HG03342 (cell line): ENCODE data around the gene SLC27A2.
A peak's percentile ranks its signal among the peaks of the same experiment; 100 is the strongest.
"Not testable (repeated sequence)": the region's sequence is repeated elsewhere in the genome, so short reads cannot be mapped to it uniquely, and the experiment has no call there.

Source experiments
- ATAC-seq: cut with Tn5 transposase; IDR thresholded peaks from one replicate; pipeline ENCODE4 v1.9.1; 2021; ENCODE audit warnings: mild to moderate bottlenecking, moderate library complexity; ENCODE audit not compliant: unreplicated experiment

Gene SLC27A2

DNA sequence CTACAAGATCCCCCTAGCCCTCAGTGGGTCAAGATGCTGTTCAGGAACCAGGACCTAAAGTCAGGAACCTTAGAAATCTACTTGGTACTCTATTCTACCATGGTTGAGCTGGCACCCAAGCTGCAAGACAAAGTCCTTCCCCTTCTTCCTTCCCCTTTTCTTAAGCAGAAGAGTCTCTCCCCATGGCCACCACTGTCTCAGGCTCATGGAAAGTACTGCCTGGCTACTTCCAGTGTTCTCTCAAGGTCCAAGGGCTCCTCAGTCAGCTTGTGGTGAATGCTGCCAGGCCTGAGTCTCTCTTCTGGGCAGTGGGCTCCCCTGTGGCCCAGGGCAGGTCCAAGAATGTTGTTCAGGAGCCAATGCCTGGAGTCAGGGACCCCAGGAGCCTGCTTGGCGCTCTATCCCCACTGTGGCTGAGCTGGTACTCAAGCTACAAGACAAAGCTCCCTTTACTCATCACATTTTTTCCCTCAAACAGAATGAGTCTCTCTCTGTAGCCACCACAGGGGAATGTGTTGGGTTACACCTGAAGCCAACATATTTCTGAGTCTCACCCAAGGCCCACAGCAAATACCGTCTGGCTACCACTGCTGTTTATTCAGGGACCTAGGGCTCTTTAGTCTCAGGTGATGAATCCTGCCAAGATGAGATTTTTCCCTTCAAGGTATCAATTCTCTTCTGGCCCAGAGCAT lies 18.1 kb upstream of the SLC27A2 start:
- no peak for ATAC-seq

DNA sequence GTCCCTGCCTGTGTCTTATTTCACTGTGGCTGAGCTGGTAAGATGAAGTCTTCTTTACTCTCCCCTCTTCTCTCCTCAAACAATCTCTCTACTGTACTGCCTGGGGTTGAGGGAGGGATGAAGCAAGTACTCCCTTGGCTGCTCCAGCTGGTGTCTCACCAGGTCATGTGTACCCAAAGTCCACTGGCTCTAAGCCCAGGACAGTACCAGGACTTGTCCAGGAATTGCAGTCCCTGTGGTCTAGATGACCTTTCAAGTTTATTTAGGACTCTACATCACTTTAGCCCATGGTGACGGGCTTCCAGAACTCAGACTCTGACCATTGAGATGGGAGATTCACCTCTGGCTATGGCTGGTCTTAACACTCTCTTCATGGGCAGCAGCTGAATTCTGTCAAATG lies 17.5 kb upstream of the SLC27A2 start:
- no peak for ATAC-seq

GRCh38 chr15:50166216-50166615 lies 15.8 kb upstream of the SLC27A2 start:
- no peak for ATAC-seq

- ATAC-seq: no peak
These were observed 14.9 kb upstream of the SLC27A2 start for GRCh38 chr15:50167110-50167509.

DNA sequence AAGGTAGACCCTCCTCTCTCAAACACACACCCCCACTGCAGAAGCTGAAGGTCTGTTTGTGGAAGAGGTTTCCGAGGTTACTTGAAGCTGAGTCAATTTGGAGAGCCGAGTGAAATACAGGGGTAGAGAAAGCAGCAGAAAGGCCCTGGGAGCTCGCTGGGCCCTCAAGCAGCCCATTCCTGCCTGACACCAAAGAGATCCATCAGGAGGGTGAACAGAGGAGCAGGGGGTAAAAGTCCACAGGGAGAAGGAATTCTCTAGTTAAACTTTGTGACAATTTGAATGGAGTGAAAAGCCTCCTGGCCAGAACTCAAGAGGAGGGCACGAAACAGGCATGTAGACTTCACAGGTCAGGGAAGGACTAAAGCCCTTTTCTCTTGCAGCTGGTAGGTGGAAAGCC lies 13.6 kb upstream of the SLC27A2 start:
- ATAC-seq: no peak

GRCh38 chr15:50168783-50169411 lies 13.1 kb upstream of the SLC27A2 start:
- ATAC-seq: no peak

DNA sequence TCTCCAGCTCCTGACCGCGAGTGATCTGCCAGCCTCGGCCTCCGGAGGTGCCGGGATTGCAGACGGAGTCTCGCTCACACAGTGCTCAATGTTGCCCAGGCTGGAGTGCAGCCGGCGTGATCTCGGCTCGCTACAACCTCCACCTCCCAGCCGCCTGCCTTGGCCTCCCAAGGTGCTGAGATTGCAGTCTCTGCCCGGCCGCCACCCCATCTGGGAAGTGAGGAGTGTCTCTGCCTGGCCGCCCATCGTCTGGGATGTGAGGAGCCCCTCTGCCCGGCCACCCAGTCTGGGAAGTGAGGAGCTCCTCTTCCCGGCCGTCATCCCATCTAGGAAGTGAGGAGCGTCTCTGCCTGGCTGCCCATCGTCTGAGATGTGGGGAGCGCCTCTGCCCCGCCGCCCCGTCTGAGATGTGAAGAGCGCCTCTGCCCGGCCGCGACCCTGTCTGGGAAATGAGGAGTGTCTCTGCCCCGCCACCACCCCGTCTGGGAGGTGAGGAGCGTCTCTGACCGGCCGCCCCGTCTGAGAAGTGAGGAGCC lies 9.6 kb upstream of the SLC27A2 start:
- ATAC-seq: not testable (repeated sequence)

- no peak for ATAC-seq
These were observed 5.1 kb upstream of the SLC27A2 start for GRCh38 chr15:50176869-50177268.

DNA sequence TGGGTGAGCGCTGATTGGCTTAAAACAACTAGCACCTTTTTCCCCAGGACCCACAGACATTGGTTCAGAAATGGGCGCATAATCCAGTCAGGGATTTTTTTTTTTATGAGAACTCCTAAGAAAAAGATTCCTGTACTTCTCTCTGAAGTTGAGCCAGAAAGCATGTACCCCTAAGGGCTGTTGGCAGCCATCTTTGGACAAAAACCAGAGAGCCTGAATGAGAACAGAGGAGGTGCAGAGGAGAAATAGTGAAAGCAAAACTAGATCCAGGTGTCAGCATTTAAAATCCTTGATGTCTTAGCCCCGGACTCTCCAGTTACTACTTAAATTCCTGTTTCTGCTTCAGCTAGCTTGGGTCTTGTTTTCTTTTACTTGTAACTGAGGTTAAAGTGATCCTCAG lies 1.9 kb upstream of the SLC27A2 start:
- ATAC-seq: no peak

DNA sequence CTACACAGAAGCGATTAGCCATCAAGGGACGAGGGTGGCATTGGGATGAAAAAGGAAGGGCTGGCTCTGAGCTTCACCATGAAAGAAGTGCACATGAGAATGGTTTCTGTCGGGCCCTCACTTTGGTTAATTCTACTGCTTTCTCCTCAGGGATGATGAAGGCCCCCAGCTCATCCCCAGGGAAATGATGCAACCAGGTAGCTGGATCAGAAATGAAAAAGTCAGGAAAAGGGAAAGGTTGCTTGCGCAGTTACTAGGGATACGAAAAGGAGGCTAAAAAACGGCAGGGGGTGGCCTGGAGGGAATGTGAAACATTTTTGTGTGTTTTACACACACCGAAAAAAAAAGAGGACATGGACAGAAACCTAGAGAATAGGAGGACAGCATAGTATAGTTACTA lies 1.4 kb upstream of the SLC27A2 start:
- ATAC-seq: no peak

- ATAC-seq: no peak
These were observed 611 bp upstream of the SLC27A2 start for GRCh38 chr15:50181201-50181968.

DNA sequence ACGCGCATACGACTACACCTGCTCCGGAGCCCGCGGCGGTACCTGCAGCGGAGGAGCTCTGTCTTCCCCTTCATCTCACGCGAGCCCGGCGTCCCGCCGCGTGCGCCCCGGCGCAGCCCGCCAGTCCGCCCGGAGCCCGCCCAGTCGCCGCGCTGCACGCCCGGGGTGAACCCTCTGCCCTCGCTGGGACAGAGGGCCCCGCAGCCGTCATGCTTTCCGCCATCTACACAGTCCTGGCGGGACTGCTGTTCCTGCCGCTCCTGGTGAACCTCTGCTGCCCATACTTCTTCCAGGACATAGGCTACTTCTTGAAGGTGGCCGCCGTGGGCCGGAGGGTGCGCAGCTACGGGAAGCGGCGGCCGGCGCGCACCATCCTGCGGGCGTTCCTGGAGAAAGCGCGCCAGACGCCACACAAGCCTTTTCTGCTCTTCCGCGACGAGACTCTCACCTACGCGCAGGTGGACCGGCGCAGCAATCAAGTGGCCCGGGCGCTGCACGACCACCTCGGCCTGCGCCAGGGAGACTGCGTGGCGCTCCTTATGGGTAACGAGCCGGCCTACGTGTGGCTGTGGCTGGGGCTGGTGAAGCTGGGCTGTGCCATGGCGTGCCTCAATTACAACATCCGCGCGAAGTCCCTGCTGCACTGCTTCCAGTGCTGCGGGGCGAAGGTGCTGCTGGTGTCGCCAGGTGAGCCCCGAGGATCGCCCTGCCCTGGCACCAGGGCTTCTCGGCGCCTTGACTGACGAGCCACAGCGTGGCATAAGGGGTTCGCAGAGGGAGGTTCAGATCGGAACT lies 420 bp downstream of the SLC27A2 start:
- peak; percentile 46 for ATAC-seq

DNA sequence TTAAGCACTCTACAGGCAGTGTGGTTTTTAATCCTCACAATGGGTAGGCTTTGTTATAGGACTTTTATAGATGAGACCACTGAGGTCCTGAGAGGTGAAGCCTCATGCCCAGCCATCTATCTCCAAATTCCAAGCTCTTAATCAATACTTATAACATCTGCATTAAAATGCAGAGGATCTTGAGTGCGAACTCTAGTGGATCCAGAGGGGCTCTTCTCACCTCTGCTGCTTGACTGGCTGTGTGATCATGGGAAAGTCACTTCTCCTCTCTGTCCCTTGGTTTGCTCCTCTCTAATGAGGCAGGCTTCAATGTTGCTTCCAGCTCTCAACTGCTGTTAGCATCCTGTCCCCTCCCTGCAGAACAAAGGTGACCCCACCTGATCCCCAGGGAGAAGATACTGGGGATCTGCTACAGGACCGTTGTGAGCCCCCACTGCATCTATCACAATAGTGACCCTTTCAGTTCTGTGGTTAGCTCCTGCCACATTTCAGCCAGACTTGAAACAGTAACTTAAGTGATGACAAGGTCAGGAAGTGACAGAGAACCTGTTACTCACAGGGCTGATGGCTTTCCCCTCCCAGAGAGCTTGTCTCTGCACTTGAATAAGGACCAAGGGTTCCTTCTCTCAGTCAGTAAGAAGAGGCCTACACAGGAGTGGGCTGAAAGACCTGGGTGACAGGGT lies 1.3 kb downstream of the SLC27A2 start:
- ATAC-seq: no peak

DNA sequence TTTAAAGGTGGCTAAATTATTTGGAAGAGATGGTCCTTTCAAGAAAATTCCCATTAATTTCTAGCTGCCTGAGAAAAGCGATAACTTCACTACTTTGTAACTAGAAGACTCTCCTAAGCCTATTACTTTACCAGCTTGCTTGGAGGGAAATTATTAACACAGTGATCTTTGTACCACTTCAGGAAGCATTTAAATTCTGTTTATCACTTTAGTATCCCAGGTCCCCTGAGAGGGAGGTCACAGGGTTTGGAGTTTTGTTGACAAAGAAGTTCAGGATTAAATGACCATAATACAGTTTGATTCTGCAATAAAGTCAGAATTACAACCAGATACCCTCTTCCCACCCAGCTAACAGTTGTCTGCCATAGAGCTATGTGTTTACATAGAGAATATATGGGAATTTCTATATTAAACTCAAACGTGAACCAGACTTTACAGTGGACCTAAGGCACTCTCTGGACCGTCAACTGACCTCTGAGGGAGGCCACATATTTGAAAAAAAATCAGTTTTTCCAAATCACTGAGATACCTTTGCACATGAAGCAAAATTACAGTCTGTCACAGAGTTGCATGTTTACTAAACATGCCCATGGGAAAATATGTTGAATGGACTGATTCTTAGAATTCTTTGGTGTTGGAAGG lies 3.0 kb downstream of the SLC27A2 start:
- no peak for ATAC-seq

DNA sequence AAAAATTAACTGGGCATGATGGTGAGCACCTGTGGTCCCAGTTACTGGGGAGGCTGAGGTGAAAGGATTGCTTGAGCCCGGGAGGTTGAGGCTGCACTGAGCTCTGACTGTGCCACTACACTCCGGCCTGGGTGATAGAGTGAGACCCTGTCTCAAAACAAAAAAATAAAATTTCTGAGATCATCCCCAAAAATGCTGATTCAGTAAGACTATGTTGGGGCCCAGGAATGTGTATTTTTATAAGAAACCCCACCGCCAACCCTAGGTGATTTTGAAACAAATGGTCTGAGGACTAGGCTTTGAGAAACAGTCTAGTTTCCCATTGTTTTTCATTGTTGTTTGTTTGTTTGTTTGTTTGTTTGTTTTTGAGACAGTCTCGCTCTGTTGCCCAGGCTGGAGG lies 4.1 kb downstream of the SLC27A2 start:
- ATAC-seq: no peak

DNA sequence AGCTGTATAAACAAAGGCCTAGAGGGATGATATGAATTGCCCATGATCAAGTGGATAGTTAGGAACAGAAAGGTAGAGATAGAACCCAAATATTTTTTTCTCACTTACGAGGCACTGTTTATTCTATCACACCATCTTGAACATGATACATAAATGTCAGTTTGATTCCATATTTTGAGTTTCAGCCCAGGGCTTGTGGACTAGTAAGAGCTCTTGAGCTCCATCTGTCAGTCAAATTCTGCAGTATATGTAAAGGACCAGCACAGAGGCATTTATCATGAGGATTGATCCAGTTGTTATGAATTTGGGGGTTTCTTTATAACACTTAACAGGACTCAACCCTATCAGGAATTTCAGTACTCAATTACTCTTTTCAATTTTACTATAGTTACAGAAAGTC lies 4.8 kb downstream of the SLC27A2 start:
- no peak for ATAC-seq

DNA sequence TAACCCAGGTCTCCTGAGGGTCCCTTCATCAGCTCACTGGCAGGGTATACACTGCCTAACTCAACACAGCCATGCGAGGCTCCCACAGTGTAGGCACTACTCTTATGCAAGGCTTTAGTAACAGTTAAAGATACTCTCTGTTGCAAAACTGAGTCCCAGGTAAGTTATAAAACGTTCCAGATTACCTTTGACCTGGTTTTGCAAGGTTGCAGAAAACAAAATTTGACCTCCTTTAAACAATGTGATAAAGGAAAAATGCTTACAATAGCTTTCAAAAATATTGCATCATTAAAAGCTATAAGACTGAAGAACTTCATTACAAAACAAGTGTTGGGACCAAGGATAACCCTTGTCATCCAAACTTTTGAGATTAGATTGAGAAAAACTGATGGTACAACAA lies 5.5 kb downstream of the SLC27A2 start:
- no peak for ATAC-seq

DNA sequence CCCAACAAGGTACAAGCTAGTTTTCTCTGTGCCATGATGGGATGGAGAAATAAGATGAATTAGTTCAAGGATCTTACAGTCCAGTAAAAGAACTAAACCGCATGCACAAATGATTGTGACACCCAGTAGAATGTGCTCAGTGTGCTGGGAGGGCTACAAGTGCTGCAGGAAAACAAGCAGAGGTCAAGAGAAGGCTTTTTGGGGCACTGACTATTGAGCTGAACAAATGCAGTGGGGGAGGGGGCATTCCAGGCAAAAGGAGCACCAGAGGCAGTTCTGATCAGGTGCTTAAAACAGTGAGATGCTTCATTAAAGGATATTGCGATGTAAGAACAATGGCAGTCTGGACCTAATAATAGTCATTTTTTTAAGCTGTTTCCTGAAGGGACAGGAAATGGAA lies 6.0 kb downstream of the SLC27A2 start:
- no peak for ATAC-seq

DNA sequence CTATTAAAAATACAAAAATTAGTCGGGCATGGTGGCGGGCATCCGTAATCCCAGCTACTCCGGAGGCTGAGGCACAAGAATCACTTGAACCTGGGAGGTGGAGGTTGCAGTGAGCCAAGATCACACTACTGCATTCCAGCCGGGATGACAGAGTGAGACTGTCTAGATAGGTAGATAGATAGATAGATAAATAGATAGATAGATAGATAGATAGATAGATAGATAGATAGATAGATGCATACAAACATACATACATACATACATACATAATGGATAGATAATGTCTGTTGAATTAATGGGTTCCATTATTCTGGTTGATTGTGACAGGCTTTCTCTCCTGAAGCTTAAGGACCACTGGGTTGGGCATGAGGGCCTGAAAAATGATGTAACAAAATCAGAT lies 6.8 kb downstream of the SLC27A2 start:
- not testable (repeated sequence) for ATAC-seq

DNA sequence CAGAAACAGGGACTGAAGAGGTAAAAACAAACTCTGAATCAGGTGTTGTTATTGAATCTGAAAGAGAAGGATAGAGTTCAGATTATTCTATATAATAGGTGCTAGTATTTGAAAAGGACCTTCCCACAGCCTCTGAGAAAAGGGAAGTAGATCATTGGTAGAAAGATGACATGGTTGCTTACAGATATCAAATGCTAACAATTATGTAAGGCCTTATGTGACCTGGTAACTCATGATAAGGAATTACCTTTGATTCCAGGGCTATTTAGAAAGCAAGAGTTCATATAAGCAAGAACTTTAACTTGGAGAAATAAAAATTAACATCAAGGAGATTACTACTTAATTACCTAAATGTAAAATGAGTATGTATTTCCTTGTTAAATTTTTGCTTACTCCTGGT lies 7.6 kb downstream of the SLC27A2 start:
- ATAC-seq: no peak
